Neural cell (in vitro differentiated cells): ENCODE data around the gene ZKSCAN1. TPM values are rescaled to one million over a fixed set of nuclear protein-coding genes. Genes with fewer than 3 reads are reported as not detected.

Experiments used
- H2AFZ ChIP-seq: fragments of 200-600, 300-800 bp; sonication (generic), shearing (Covaris generic); 2 replicates; pipeline ENCODE4 v1.6.0; 2014; ENCODE audit warnings: low read depth, mild to moderate bottlenecking, antibody characterized with exemption, low read length, moderate library complexity
- H3F3A ChIP-seq: fragments of 200-600 bp; shearing (Covaris generic); 2 replicates; pipeline ENCODE4 v1.6.1; 2016; ENCODE audit warnings: mild to moderate bottlenecking, moderate library complexity, mixed read lengths, antibody characterized with exemption, low read length; ENCODE audit not compliant: insufficient read depth, poor library complexity, severe bottlenecking
- H3K27ac ChIP-seq: fragments of 200-600, 300-800 bp; sonication (generic), shearing (Covaris generic); 2 replicates; pipeline ENCODE4 v1.5.1; 2014; ENCODE audit warnings: mild to moderate bottlenecking, low read length, moderate library complexity
- H3K27me3 ChIP-seq: fragments of 300-800, 200-600 bp; sonication (generic), shearing (Covaris generic); 2 replicates; pipeline ENCODE4 v1.6.0; 2014; ENCODE audit warnings: mild to moderate bottlenecking, low read depth, low read length, moderate library complexity; ENCODE audit not compliant: insufficient read depth
- H3K36me3 ChIP-seq: fragments of 300-800, 200-600 bp; sonication (generic), shearing (Covaris generic); 2 replicates; pipeline ENCODE4 v1.5.1; 2014; ENCODE audit warnings: mild to moderate bottlenecking, antibody characterized with exemption, low read length, moderate library complexity; ENCODE audit not compliant: insufficient read depth
- H3K4me2 ChIP-seq: fragments of 300-800, 200-600 bp; sonication (generic), shearing (Covaris generic); 2 replicates; pipeline ENCODE4 v1.6.0; 2014; ENCODE audit warnings: mild to moderate bottlenecking, low read length
- H3K4me3 ChIP-seq: fragments of 300-800, 200-600 bp; sonication (generic), shearing (Covaris generic); 2 replicates; pipeline ENCODE4 v1.5.1; 2014; ENCODE audit warnings: mild to moderate bottlenecking, low read length, moderate library complexity
- H3K79me2 ChIP-seq: fragments of 200-600 bp; shearing (Covaris generic); replicated peaks from 2 replicates; pipeline ENCODE4 v1.6.0; 2014; ENCODE audit warnings: mild to moderate bottlenecking, low read length, moderate library complexity; ENCODE audit not compliant: insufficient read depth
- H3K9ac ChIP-seq: fragments of 300-800, 200-600 bp; sonication (generic), shearing (Covaris generic); 2 replicates; pipeline ENCODE4 v1.6.1; 2016; ENCODE audit warnings: mild to moderate bottlenecking, low read length, mixed read lengths
- H3K9me2 ChIP-seq: fragments of 200-600 bp; shearing (Covaris generic); 2 replicates; pipeline ENCODE4 v1.6.1; 2016; ENCODE audit warnings: mild to moderate bottlenecking, low read length, mixed read lengths; ENCODE audit not compliant: insufficient read depth
- H3K9me3 ChIP-seq: fragments of 200-600, 300-800 bp; sonication (generic), shearing (Covaris generic); 2 replicates; pipeline ENCODE4 v1.6.1; 2016; ENCODE audit warnings: mild to moderate bottlenecking, mixed run types, low read length, moderate library complexity, mixed read lengths
- H4K20me1 ChIP-seq: fragments of 200-600 bp; shearing (Covaris generic); 2 replicates; pipeline ENCODE4 v1.6.1; 2016; ENCODE audit warnings: mild to moderate bottlenecking, mixed run types; ENCODE audit not compliant: insufficient read depth
- CTCF ChIP-seq: fragments of 450-650 bp; IDR thresholded peaks from 2 replicates; pipeline ENCODE4 v1.5.1; 2014; ENCODE audit warnings: antibody characterized with exemption, mild to moderate bottlenecking, moderate library complexity; ENCODE audit not compliant: poor library complexity, severe bottlenecking
- EP300 ChIP-seq: fragments of 450-650 bp; conservative IDR thresholded peaks from 2 replicates; pipeline ENCODE4 v1.6.1; 2014; ENCODE audit warnings: antibody characterized with exemption, mild to moderate bottlenecking, moderate library complexity; ENCODE audit not compliant: poor library complexity, severe bottlenecking
- EZH2 ChIP-seq: fragments of 200-600, 300-800 bp; shearing (Covaris generic), sonication (generic); IDR thresholded peaks from 2 replicates; pipeline ENCODE4 v1.6.1; 2014; ENCODE audit warnings: antibody characterized with exemption, low read length, borderline replicate concordance, mild to moderate bottlenecking; ENCODE audit not compliant: insufficient read depth, poor library complexity, severe bottlenecking
- POLR2AphosphoS5 ChIP-seq: IDR thresholded peaks from 2 replicates; pipeline ENCODE4 v1.6.1; 2012
- RAD21 ChIP-seq: fragments of 450-650 bp; conservative IDR thresholded peaks from 2 replicates; pipeline ENCODE4 v1.6.1; 2014; ENCODE audit warnings: antibody characterized with exemption, mild to moderate bottlenecking, moderate library complexity
- REST ChIP-seq: IDR thresholded peaks from 2 replicates; pipeline ENCODE4 v1.6.1; 2012; ENCODE audit warnings: borderline replicate concordance
- SMC3 ChIP-seq: fragments of 450-650 bp; conservative IDR thresholded peaks from 2 replicates; pipeline ENCODE4 v1.6.1; 2014; ENCODE audit warnings: antibody characterized with exemption, mild to moderate bottlenecking, moderate library complexity; ENCODE audit not compliant: poor library complexity
- TAF1 ChIP-seq: IDR thresholded peaks from 2 replicates; pipeline ENCODE4 v1.6.1; 2012; ENCODE audit warnings: low read depth
- polyA plus RNA-seq: library from polyadenylated mRNA; depleted of rRNA; stranded (reverse); fragments of >200 nt; gene quantifications from 2 replicates; pipeline ENCODE4 v1.2.3, GENCODE V29; 2014

ZKSCAN1 gene
- polyA plus RNA-seq, 1 donor from 2014 or later = 26.6 TPM

- no peaks in the 10 kb centered on the region for H4K20me1 ChIP-seq
- H3K9ac ChIP-seq = no peak within 1 kb of the TSS
- no peaks in the 10 kb centered on the region for H3K36me3 ChIP-seq
- no peaks in the 10 kb centered on the region for H3K27me3 ChIP-seq
- no peak within 1 kb of the TSS for H3K4me2 ChIP-seq
- no peak for TF ChIP-seq CTCF
- no peak for TF ChIP-seq EP300
- TF ChIP-seq REST = no peak
- no peak for TF ChIP-seq RAD21
- TF ChIP-seq SMC3 = no peak
- no peak for TF ChIP-seq EZH2
- TF ChIP-seq TAF1 = no peak
- TF ChIP-seq POLR2AphosphoS5 = no peak
- no peak within 1 kb of the TSS for H3K4me3 ChIP-seq
- no peaks in the 10 kb centered on the region for H3K9me3 ChIP-seq
- no peaks in the 10 kb centered on the region for H3K79me2 ChIP-seq
- no peak within 1 kb of the TSS for H2AFZ ChIP-seq
- H3K9me2 ChIP-seq = no peaks in the 10 kb centered on the region
- no peak within 1 kb of the TSS for H3K27ac ChIP-seq
- H3F3A ChIP-seq = no peaks in the 10 kb centered on the region
These were observed 39.4 kb upstream of the ZKSCAN1 start, which contains the start of gene AZGP1 for GRCh38 chr7:99975782-99976521. Gene AZGP1 (minus strand): TSS chr7:99976031. CDS start chr7:99976020, 11 bp downstream.

GRCh38 chr7:99976626-99977025, 38.8 kb upstream of the ZKSCAN1 start:
- H2AFZ ChIP-seq = no peak overlapping the region
- H4K20me1 ChIP-seq = no peaks in the 10 kb centered on the region
- H3F3A ChIP-seq = no peaks in the 10 kb centered on the region
- H3K36me3 ChIP-seq = no peaks in the 10 kb centered on the region
- H3K9ac ChIP-seq = no peak overlapping the region
- no peak overlapping the region for H3K4me3 ChIP-seq
- no peak overlapping the region for H3K27ac ChIP-seq
- H3K27me3 ChIP-seq = no peaks in the 10 kb centered on the region
- H3K9me2 ChIP-seq = no peaks in the 10 kb centered on the region
- TF ChIP-seq EP300 = no peak
- no peak for TF ChIP-seq EZH2
- no peak for TF ChIP-seq REST
- no peak for TF ChIP-seq SMC3
- no peaks in the 10 kb centered on the region for H3K9me3 ChIP-seq
- H3K4me2 ChIP-seq = no peak overlapping the region
- H3K79me2 ChIP-seq = no peaks in the 10 kb centered on the region
